HepG2 (cell line): Measurements from ENCODE around the gene CD274. TPM values are rescaled to one million over a fixed set of nuclear protein-coding genes. Genes with fewer than 3 reads are reported as not detected.

Source experiments
- E2F2 ChIP-seq: sonication (generic); formaldehyde crosslinking; IDR thresholded peaks from 2 replicates; pipeline ENCODE4 v1.4.0; 2020; ENCODE audit warnings: missing genetic modification reagents, borderline replicate concordance
- FOSL1 ChIP-seq: sonication (generic); formaldehyde crosslinking; IDR thresholded peaks from 2 replicates; pipeline ENCODE4 v1.9.0; 2021; ENCODE audit warnings: missing genetic modification reagents, borderline replicate concordance
- HDAC2 ChIP-seq: sonication (generic); formaldehyde crosslinking; IDR thresholded peaks from 2 replicates; pipeline ENCODE4 v1.4.0; 2020; ENCODE audit warnings: missing genetic modification reagents
- HES4 ChIP-seq: sonication (generic); formaldehyde crosslinking; IDR thresholded peaks from 2 replicates; pipeline ENCODE4 v1.9.0; 2021; ENCODE audit warnings: mild to moderate bottlenecking, missing genetic modification reagents, borderline replicate concordance
- HIC2 ChIP-seq: sonication (generic); formaldehyde crosslinking; IDR thresholded peaks from 2 replicates; pipeline ENCODE4 v1.9.0; 2022; ENCODE audit warnings: low read depth, missing genetic modification reagents
- HIVEP1 ChIP-seq: sonication (generic); formaldehyde crosslinking; IDR thresholded peaks from 2 replicates; pipeline ENCODE4 v1.4.0; 2020; ENCODE audit warnings: mild to moderate bottlenecking, missing genetic modification reagents
- MAF1 ChIP-seq: sonication (generic); formaldehyde crosslinking; IDR thresholded peaks from 2 replicates; pipeline ENCODE4 v1.5.0; 2020; ENCODE audit warnings: missing genetic modification reagents, borderline replicate concordance
- NCOA5 ChIP-seq: sonication (generic); formaldehyde crosslinking; IDR thresholded peaks from 2 replicates; pipeline ENCODE4 v1.4.0; 2020; ENCODE audit warnings: missing genetic modification reagents
- NFYB ChIP-seq: sonication (generic); formaldehyde crosslinking; IDR thresholded peaks from 2 replicates; pipeline ENCODE4 v1.4.0; 2020; ENCODE audit warnings: missing genetic modification reagents
- ONECUT2 ChIP-seq: sonication (generic); formaldehyde crosslinking; IDR thresholded peaks from 2 replicates; pipeline ENCODE4 v1.4.0; 2020; ENCODE audit warnings: missing genetic modification reagents
- SP5 ChIP-seq: IDR thresholded peaks from 2 replicates; pipeline ENCODE4 v1.6.1; 2016; ENCODE audit warnings: low read depth, borderline replicate concordance
- SPEN ChIP-seq: sonication (generic); formaldehyde crosslinking; IDR thresholded peaks from 2 replicates; pipeline ENCODE4 v1.5.1; 2020; ENCODE audit warnings: low read depth, mild to moderate bottlenecking, missing genetic modification reagents
- STAT6 ChIP-seq: sonication (generic); formaldehyde crosslinking; IDR thresholded peaks from 2 replicates; pipeline ENCODE4 v1.4.0; 2020; ENCODE audit warnings: missing genetic modification reagents, mild to moderate bottlenecking, borderline replicate concordance
- U2AF1 ChIP-seq: fragments of 200-400 bp; formaldehyde crosslinking; optimal IDR thresholded peaks from 2 replicates; pipeline ENCODE3; 2017; ENCODE audit warnings: mild to moderate bottlenecking, low read depth, low read length
- ZNF230 ChIP-seq: sonication (generic); formaldehyde crosslinking; IDR thresholded peaks from 2 replicates; pipeline ENCODE4 v1.4.0; 2020; ENCODE audit warnings: mild to moderate bottlenecking, missing genetic modification reagents
- ZNF383 ChIP-seq: sonication (generic); formaldehyde crosslinking; IDR thresholded peaks from 2 replicates; pipeline ENCODE4 v1.4.0; 2020; ENCODE audit warnings: missing genetic modification reagents, mild to moderate bottlenecking, borderline replicate concordance
- ZNF460 ChIP-seq: sonication (generic); formaldehyde crosslinking; IDR thresholded peaks from 2 replicates; pipeline ENCODE4 v1.5.1; 2020; ENCODE audit warnings: missing genetic modification reagents, mild to moderate bottlenecking, borderline replicate concordance
- ZNF567 ChIP-seq: sonication (generic); formaldehyde crosslinking; IDR thresholded peaks from 2 replicates; pipeline ENCODE4 v1.8.1; 2023; ENCODE audit warnings: mild to moderate bottlenecking, missing genetic modification reagents, borderline replicate concordance
- ZNF574 ChIP-seq: sonication (generic); formaldehyde crosslinking; IDR thresholded peaks from 2 replicates; pipeline ENCODE4 v1.4.0; 2020; ENCODE audit warnings: missing genetic modification reagents
- ZNF580 ChIP-seq: IDR thresholded peaks from 2 replicates; pipeline ENCODE4 v1.6.1; 2016; ENCODE audit warnings: low read depth, borderline replicate concordance
- ZNF780A ChIP-seq: sonication (generic); formaldehyde crosslinking; IDR thresholded peaks from 2 replicates; pipeline ENCODE4 v1.8.0; 2022; ENCODE audit warnings: mild to moderate bottlenecking, missing genetic modification reagents, moderate library complexity
- polyA plus RNA-seq, 8 experiments: library from polyadenylated mRNA; depleted of rRNA in 3 of 8; stranded (reverse) in 7 of 8; unstranded in 1 of 8; fragments of >200 nt; fragmentation: Illumina TruSeq in 4 of 8; extraction: Trizol in 4 of 8; gene quantifications; 2 replicates each; pipeline versions ENCODE4 v1.2.1 to v1.2.3, GENCODE V29; 2011 to 2016; ENCODE audit warnings: low read depth in 4 of 8, missing spikeins in 1 of 8, mixed read lengths in 1 of 8; ENCODE audit not compliant: insufficient read depth in 1 of 8
- total RNA-seq, 5 experiments: library from RNA; depleted of rRNA; stranded (reverse); fragments of >200 nt; fragmentation: Illumina TruSeq; extraction: Trizol; gene quantifications; 2 replicates each; pipeline ENCODE4 v1.2.3, GENCODE V29; 2016; ENCODE audit warnings: low read depth in 1 of 5

CD274 gene
- total and polyA plus RNA-seq, 2 of the 13 experiments (the other 11 are each of a cell fraction or from before 2014, with no cell fraction given) = 0.17 to 0.49 TPM

- TF ChIP-seq HIC2 (CRISPR knock-in tag) = peak; percentile 62
- peak; percentile 49; the same call in 1 of the 2 replicates for TF ChIP-seq E2F2
- no peak for TF ChIP-seq ZNF383
- peak; percentile 68 for TF ChIP-seq NFYB (CRISPR knock-in tag)
- no peak for TF ChIP-seq HES4
- no peak for TF ChIP-seq STAT6
- TF ChIP-seq U2AF1 = no peak
- TF ChIP-seq ZNF230 = no peak
- no peak for TF ChIP-seq ZNF460 (CRISPR knock-in tag)
- TF ChIP-seq ZNF567 (CRISPR knock-in tag) = no peak
- TF ChIP-seq HIVEP1 (CRISPR knock-in tag) = peak; percentile 53; the same call in 1 of the 2 replicates
- no peak for TF ChIP-seq FOSL1 (CRISPR knock-in tag)
- peak; percentile 77; the same call in 1 of the 2 replicates for TF ChIP-seq SP5 (CRISPR knock-in tag)
- TF ChIP-seq ONECUT2 = no peak
- TF ChIP-seq SPEN = peak; percentile 62
- TF ChIP-seq NCOA5 (CRISPR knock-in tag) = no peak
- no peak for TF ChIP-seq ZNF780A (CRISPR knock-in tag)
- peak; percentile 67; the same call in 1 of the 2 replicates for TF ChIP-seq ZNF580 (CRISPR knock-in tag)
- no peak for TF ChIP-seq MAF1 (CRISPR knock-in tag)
- TF ChIP-seq HDAC2 (CRISPR knock-in tag) = peak; percentile 59; the same call in 1 of the 2 replicates
- peak; percentile 97 for TF ChIP-seq ZNF574 (CRISPR knock-in tag)
These were observed at the start of gene CD274 (continued) for GRCh38 chr9:5450359-5451091.
